ENCODE measurements around the gene SGCD.

Gene SGCD

GRCh38 chr5:156561651-156562050, 234.7 kb downstream of the SGCD start:
- H3K27ac ChIP-seq: no peak overlapping the region
- TF ChIP-seq CTCF (conservative IDR thresholded peaks at IDR 0.05) (no peak), ZFX (IDR thresholded peaks at IDR 0.05) (no peak)

GRCh38 chr5:156570615-156571014, 243.7 kb downstream of the SGCD start:
- no peak overlapping the region for H3K27ac ChIP-seq
- no peak for TF ChIP-seq CTCF (conservative IDR thresholded peaks at IDR 0.05)
- no peak for TF ChIP-seq ZFX (IDR thresholded peaks at IDR 0.05)

- TF ChIP-seq ZFX (IDR thresholded peaks at IDR 0.05): no peak
- no peak for TF ChIP-seq CTCF (conservative IDR thresholded peaks at IDR 0.05)
- H3K27ac ChIP-seq: no peak overlapping the region
Measured at GRCh38 chr5:156581725-156582124, 254.8 kb downstream of the SGCD start.

GRCh38 chr5:156582193-156582598, 255.2 kb downstream of the SGCD start:
- H3K27ac ChIP-seq: no peak overlapping the region
- TF ChIP-seq CTCF (conservative IDR thresholded peaks at IDR 0.05) (no peak), ZFX (IDR thresholded peaks at IDR 0.05) (no peak)

GRCh38 chr5:156584871-156585270, 257.9 kb downstream of the SGCD start:
- TF ChIP-seq ZFX (IDR thresholded peaks at IDR 0.05) (no peak), CTCF (conservative IDR thresholded peaks at IDR 0.05) (no peak)
- no peak overlapping the region for H3K27ac ChIP-seq

GRCh38 chr5:156585999-156586398, 259.0 kb downstream of the SGCD start:
- no peak for TF ChIP-seq ZFX (IDR thresholded peaks at IDR 0.05)
- no peak for TF ChIP-seq CTCF (conservative IDR thresholded peaks at IDR 0.05)
- no peak overlapping the region for H3K27ac ChIP-seq

GRCh38 chr5:156587012-156587411, 260.0 kb downstream of the SGCD start:
- TF ChIP-seq CTCF (conservative IDR thresholded peaks at IDR 0.05): no peak
- TF ChIP-seq ZFX (IDR thresholded peaks at IDR 0.05): no peak
- no peak overlapping the region for H3K27ac ChIP-seq

Measured in C4-2B (cell line).